HuH-7.5 (cell line): ENCODE measurements around the gene CSRP1.
A peak's percentile ranks its signal among the peaks of the same experiment; 100 is the strongest.
"Not testable (repeated sequence)": the region's sequence is repeated elsewhere in the genome, so short reads cannot be mapped to it uniquely, and the experiment has no call there.

Source experiments
- DNase-seq: peaks from one replicate; pipeline ENCODE4 v3.0.0; 2011; ENCODE audit warnings: low spot score

The CSRP1 gene

DNA sequence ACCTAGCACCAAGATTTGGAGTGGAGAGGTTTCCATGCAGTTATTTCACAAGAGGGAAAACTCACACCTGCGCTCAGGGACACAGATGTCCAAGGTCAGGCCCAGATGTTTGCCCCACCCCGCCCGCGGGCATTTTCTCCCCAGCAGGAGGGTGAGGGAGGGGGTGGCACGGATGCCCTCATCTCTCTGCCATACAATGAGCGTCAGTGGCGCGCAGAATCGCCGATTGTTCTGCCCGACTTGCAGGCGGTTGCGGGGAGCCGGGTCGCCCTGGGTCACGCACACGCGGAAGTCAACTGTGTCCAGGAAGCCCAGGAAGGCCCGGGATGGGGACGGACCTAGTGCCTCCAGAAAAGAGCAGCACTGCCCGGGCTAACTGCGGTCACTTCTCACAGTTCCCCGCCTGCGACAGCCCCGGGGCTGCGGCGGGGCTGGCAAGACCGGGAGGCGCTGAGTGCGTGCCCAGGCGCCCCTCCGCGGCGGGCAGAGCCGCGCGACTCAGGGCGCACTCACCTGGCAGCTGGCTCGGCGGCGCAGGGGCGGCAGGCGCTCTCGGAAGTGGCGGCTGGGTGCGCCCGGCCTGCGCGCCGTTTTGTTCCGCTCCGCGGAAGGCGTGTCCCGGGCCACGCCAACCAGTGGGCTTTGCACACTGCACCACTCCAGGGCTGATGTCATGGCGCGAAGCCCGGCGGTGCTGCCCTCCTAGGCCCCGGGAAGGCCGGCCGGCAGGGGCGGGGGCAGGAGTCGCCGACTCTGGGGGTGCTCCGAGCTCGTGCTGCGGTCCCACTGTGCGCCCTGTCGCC is at the start of gene CSRP1:
Gene CSRP1, minus strand, starts transcription at position 567 of the 803 bp plus-strand sequence. CDS start 10,820 bp downstream, outside the sequence.
- peak; percentile 84 for DNase-seq

DNA sequence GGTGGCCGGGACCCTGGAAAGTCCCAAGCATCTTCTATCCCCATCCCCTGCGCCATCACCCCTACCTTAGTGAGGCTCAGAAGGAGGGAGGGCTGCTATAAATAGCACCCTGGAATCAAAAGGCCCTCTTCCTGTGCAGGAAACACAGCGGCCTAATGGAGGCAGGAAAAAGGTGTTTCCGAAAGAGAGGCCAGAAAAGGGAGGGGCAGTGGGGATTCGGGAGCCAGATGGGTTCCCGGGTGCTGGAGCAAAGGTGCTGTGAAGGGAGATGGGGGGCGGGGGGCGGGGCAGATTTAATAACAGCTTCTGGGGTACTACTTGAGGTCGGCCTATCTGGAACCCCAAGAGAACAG is 48.6 kb upstream of the CSRP1 start:
- DNase-seq = no peak

GRCh38 chr1:201554789-201555592 is 48.1 kb upstream of the CSRP1 start:
- no peak for DNase-seq

DNA sequence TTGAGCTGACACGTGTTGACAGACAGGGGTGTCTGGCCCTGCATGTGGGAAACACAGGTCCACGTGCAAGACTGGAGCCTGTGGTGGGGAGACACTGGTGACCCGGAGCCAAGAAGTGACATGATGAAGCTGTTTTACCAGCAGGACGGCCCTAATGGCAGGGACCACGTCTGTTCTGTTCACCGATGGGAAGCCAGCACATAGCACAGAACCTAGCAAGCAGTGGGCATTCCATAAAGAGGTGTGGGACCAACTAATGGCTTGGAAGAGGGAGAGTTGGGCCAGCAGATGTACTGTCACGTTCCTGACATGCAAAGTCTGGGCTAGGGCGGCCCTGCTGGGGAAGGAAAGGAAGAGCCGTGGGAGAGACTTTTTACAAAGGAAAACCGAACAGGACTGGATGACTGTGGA is 47.3 kb upstream of the CSRP1 start:
- no peak for DNase-seq

- DNase-seq = no peak
These were observed 46.7 kb upstream of the CSRP1 start for GRCh38 chr1:201553496-201554189.

DNA sequence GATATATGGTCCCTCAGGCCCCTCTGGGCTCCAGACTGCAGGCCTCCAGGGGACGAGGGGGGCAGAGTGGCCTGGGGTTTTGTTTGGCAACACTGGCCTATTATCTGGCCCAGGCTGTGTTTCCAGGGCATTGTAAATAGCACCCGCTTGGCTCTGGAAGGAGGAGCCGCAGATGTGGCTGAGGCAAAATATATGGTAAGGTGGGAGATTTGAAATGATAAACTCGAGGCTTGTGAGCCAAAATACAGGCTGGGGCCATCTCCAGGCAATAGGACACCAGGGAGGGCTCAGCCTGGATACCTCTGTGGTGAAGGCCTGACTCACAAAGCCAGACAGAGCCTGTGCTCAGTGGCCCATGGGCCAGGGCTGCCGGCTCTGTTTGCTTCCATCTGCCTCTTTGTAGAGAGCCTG is 46.0 kb upstream of the CSRP1 start:
- no peak for DNase-seq

DNA sequence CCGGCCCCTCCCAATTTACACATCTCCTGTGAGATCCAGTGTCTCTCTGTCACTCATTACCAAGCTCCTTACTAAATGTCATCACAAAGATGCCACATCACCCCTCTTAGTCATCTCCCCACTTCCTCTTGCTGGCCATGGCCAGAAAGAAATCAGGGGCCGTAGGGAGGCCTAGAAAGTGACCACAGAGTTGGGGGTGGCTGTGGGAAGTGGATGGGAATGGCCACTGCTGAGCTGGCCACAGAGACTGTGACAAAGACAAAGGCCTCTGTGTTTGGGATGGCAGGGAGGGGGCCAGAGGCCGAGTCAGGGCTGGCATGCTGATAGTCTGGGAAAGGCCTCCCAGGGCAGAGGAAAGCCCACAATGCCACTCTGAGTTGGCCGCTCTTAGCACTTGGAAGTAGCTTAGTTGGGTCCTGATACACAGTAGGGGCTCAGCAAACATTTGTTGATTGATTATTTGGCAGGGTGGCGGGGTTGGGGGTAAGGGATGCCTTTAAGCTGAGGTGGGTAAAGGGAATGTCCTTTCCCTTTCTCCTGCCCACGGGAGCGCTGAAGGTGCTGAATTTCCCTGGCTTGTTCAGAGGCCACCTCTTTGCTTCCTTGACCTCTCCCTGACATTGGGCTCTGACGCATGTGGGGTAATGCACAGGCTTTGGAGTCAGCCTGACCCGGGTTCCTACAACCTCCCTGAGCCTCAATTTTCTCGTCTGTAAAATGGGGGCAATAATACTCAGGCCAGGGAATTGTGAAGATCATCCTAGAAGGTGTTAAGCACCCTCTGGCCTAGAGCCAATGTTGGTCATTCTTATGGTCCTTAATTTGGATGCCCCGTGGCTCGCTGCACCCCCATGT is 45.2 kb upstream of the CSRP1 start:
- DNase-seq = no peak

DNA sequence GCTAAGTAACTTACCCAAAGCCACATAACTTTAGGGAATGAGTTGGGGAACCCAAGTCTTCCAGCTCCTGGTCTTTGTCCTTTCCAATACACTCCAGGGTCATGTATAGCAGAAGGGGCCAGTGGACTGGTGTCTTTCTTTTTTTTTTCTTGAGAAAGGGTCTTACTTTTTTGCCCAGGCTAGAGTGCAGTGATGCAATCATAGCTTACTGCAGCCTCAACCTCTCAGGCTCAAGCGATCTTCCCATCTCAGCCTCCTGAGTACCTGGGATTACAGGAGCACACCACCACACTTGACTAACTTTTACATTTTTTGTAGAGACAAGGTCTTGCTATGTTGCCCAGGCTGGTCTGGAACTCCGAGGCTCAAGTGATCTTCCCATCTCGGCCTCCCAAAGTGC is 44.2 kb upstream of the CSRP1 start:
- DNase-seq = no peak

DNA sequence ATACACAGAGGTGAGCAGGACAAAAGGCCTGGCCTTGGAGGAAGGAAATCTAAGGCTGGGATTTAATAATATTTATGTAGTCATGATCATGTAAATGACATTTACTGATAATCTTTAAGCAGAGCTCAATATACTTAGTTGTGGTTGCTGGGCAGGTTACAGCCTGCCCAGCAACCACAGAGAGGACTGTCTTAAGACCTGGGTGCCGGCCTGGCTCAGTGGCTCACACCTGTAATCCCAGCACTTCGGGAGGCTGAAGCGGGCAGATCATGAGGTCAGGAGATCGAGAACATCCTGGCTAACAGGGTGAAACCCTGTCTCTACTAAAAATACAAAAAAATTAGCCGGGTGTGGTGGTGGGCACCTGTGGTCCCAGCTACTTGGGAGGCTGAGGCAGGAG is 42.6 kb upstream of the CSRP1 start:
- not testable (repeated sequence) for DNase-seq

DNA sequence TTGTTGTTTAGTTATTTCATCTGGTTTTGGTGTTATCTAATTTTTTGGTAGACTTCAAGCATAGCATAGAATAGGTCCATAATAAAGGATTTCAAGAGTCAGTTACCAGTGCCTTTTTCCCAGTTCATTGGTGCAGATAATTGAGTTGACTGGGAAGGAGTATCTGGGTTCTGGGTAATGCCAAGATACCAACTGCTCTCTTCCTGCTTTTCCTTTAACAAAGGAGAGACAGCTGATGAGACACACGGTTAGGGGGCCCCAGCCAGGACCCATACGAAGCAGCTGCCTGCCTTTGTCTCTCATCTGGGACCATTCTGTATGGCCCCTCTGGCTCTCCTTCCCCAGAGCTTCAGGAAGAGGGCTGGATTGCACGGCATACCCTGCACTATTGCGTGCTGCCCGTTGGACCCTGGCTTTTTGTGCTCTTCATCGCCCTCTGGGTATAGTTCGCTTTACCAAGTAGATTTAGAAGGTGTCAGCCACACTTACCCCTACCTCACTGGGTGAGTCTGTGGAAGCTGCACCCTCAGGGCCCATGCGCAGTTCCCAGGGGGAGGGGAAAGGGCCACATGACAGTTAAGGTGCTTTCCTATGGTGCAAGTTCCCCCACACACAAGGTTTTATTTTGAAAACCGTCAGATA is 39.0 kb upstream of the CSRP1 start:
- DNase-seq = peak; percentile 28

- no peak for DNase-seq
These were observed 37.8 kb upstream of the CSRP1 start for GRCh38 chr1:201544710-201545109.

GRCh38 chr1:201543871-201544642 is 37.1 kb upstream of the CSRP1 start:
- DNase-seq = no peak

- no peak for DNase-seq
These were observed 35.5 kb upstream of the CSRP1 start for GRCh38 chr1:201542309-201543035.

DNA sequence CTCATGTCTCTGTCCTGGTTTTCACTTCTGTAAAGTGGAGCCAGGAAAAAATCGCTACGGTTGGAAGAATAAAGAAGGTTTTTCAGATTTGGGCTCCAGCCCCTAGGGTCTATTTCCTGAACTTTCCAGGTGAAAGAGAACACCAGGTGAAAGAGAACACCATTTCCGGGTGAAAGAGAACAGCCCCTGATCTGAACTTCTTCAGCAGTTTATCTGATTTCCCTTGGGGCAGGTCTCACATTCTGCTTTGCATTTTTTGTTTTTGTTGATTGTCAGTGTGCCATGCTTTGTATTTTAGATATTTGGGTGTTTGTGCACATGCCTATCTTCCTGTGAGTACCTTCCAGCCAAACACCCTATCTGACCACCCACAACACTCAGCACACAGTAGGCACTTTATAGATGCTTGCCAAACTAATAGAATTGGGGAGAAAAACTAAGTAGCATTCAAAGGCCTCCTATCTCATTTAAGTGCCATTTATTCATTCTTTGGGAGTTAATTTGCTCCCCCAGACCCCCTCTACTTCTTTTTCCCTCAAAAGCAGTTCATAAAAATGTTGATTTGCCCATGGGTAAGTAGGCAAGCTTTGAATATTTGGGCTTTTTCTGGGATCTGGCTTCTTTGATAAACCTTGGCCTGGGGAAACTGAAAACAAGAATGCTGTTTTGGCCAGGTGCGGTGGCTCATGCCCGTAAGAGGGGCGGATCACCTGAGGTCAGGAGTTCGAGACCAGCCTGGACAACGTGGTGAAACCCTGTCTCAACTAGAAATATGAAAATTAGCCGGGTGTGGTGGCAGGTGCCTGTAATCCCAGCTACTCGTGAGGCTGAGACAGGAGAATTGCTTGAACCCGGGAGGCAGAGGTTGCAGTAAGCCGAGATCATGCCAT is 34.2 kb upstream of the CSRP1 start:
- no peak for DNase-seq

DNA sequence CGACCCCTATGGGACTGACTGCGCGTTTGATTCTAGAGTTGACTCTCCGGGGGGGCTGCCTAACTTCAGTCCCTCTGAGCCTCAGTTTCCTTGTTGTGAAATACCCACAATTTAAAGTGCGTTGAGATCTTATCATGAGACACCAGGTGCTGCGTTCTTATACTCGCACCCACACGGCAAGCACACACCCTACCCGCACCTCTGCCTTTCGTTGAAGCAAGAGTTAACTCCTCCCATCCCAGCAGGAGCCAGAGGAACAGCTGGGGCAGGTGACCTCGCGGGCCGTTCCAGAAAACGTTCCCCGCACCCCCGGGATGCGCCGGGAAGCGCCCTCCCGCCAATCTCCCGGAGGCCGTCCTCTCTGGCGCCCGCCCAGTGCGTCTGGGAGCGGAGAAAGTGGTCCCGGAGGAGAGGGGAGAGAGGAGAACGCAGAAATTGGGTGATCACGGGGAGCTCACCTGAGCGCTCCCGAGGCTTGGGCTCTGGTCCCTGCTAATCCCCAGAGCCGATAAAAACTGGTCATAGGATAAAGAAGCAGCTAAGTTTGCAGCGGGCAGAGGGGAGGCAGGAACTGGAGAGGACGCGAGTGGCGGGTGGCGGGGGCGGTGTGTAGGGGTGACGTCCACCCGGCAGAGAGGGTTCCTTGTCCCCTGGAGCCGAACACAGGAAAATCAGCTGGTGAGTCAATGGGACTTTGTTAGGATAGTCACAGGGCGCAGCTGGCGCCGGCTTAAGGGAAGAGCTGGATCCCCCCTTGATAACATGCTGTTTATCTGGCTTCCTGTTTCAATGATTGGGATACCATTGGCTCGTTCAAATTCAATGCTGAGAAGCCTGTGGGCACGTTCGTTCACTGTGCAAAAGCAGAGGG is 32.9 kb upstream of the CSRP1 start:
- DNase-seq = no peak

- DNase-seq = peak; percentile 46
These were observed 32.0 kb upstream of the CSRP1 start, which contains the start of gene NAV1 for GRCh38 chr1:201538612-201539551. NAV1 (plus strand) TSS chr1:201539127; CDS start chr1:201622885, 83,758 bp downstream.
